Fibroblast of skin of right biceps (primary cell): ENCODE results near the gene C16orf86.
"Not testable (repeated sequence)": the region's sequence is repeated elsewhere in the genome, so short reads cannot be mapped to it uniquely, and the experiment has no call there.

ENCODE experiments used
- DNase-seq: peaks from one replicate; pipeline ENCODE4 v3.0.0-alpha.2; 2013

Gene C16orf86

GRCh38 chr16:67667817-67668494 lies 1.3 kb downstream of the C16orf86 start:
- peak; percentile 93 for DNase-seq

GRCh38 chr16:67668495-67669157 lies 2.0 kb downstream of the C16orf86 start:
- DNase-seq, result no peak

DNA sequence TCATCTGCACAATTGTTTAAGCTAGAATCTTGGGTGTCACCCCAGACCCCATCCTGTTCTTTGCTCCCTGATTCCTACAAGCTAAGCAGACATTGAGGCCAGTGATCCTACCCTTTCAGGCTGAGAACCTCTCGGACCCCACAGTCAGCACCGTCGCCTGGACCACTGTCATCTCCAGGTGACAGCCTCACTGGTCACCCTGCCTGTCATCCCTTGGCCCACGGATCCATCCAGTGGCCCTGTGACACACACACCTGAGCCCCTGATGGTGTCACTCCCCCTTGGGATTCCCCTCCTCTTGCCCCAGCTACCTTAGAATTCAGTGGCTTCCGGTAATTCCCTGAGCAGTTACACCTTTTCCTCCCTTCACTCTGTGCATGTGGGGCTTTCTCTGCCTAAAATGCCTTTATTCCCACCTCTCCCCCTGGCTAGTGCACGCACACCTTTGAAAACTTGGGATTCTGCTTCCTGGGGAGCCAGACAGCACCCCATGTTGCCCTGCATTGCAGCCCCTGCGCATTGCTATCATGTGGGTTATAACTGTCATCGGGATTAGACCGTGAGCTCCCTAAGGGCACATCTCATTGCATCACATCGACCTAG lies 3.0 kb downstream of the C16orf86 start:
- no peak for DNase-seq

GRCh38 chr16:67672306-67672705 lies 5.7 kb downstream of the C16orf86 start:
- DNase-seq, result no peak

- DNase-seq, result peak; percentile 52
These were observed 6.4 kb downstream of the C16orf86 start for GRCh38 chr16:67672739-67673662.

- DNase-seq, result no peak
These were observed 7.3 kb downstream of the C16orf86 start for GRCh38 chr16:67673712-67674580.

DNA sequence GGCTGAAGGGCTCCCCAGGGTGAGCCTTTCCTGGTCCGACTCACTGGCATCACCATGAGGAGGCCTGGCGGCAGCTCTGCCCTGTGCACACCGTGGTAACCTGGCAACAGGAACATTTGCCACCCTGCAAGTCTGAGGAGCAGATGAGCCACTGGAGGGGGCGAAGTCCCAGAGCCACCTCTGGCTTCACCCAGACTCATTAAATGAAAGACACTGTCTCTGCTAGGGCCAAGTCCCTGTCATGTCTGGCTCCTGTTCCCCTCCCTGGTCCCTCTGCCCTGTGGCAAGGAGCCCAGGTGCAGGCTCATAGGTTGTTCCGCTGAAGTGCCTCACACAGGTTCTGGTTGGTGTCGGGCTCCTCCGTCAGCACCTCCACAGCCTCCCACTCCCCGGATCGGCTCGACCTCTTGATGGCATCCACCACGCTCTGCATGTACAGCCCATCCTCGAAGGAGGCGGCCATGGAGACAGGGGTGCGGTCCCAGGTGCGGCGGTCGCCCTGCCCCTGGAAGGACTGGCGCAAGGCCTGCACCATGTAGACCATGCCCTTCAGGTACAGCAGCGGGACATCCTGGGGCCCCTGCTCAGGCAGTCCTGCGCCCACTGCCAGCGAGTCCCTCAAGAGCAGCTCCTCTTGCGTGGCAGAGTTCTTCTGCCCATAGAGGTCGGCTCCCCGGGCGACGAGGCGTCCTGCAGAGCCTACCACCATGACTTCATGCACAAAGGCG lies 8.4 kb downstream of the C16orf86 start:
- DNase-seq, result no peak

DNA sequence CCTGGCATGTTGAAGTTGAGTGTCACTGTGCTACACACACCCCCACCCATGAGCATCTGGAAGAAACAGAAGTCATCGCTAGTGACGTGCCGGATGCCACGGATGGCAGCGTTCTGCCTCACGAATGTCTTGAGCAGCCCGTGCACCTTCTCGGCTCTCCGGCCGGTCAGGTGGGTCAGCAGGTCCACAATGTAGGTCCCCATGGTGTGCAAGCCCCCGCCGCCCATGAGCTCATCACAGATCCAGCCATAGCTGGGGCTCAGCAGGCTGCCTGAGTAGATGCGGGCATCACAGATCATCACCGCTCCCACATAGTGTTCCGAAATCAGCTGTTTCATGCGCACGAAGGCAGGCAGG lies 8.9 kb downstream of the C16orf86 start:
- DNase-seq, result no peak

DNA sequence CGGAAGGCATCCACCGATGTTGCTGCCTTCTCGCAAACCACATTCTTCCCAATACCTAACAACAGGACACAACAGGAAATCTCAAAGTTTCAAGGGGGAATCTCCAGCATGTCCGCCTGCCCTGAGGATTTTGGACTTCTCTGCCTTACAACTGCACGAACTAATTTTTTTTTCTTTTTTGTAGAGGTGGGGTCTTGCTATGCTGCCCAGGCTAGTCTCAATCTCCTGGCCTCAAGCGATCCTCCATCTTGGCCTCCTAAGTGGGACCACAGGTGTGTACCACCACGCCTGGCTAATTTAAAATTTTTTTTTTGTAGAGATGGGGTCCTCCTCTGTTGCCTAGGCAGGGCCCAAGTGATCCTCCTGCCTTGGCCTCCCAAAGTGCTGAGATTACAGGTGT lies 9.4 kb downstream of the C16orf86 start:
- no peak for DNase-seq

- DNase-seq, result no peak
These were observed 9.9 kb downstream of the C16orf86 start for GRCh38 chr16:67676516-67676915.

DNA sequence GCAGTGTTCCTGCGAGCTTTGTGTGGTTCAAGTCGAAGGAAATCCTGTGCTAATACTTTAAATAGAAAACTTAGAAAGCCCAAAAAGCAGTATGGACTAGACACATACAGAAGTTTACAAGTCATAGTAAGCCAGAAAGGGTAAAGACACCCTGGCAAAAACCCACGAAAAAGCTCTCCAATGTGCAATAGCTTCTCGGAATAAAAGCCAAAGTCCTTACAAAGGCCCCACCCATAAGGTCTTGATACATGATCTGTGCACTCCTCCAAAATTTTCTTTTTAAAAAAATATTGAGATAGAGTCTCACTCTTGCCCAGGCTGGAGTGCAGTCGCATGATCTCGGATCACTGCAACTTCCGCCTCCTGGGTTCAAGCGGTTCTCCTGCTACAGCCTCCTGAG lies 10.3 kb downstream of the C16orf86 start:
- no peak for DNase-seq

GRCh38 chr16:67677712-67678111 lies 11.1 kb downstream of the C16orf86 start:
- no peak for DNase-seq

- no peak for DNase-seq
These were observed 11.9 kb downstream of the C16orf86 start for GRCh38 chr16:67678354-67679023.

- DNase-seq, result no peak
These were observed 13.6 kb downstream of the C16orf86 start for GRCh38 chr16:67679935-67680897.

DNA sequence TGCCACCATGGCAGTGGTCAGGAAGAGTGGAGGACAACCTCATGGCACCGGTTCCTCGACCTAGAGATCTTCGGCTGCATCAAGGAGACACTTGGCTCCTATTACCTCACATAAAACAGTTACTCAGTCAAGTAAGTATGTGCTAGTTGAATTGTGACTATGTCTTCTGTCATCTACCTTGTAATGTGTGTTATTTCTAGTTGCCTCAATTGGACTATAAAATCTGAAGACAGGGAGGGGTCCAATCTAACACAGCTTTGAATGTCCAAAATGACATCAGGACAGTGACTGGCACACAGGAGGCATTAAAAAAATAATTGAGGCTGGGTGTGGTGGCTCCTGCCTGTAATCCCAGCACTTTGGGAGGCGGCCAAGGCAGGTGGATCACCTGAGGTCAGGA lies 17.2 kb downstream of the C16orf86 start:
- DNase-seq, result no peak

DNA sequence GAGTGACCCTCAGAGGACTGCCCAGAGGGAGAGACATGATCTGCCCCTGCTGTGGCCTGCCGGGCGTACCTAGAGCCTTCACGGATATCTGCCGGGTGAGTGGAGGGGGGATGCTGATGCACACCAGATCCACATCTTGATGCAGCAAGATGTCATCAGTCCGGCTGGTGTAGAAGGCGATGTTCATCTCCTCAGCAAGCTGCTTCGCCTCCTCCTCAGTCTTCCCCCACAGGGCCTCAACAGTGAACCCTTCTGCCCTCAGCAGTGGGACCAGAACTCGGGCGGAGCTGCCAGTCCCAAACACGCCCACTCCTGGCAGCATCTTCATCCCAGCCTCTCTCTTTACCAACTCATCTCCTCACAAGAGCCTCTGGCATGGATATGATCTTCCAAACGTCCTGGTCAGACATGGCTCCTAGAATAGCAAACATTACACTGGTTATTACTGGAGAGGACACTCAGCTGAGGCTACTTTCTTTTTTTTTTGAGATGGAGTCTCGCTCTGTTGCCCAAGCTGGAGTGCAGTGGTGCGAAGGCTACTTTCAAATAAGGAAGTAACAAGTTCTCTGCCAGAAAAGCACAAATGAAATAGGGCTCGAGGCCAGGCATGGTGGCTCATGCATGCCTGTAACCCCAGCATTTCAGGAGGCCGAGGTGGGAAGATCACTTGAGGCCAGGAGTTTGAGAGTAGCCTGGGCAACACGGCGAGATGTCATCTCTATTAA lies 18.9 kb downstream of the C16orf86 start:
- DNase-seq, result no peak

GRCh38 chr16:67693517-67694285 lies 27.1 kb downstream of the C16orf86 start:
- not testable (repeated sequence) for DNase-seq

- no peak for DNase-seq
These were observed 28.0 kb downstream of the C16orf86 start for GRCh38 chr16:67694611-67695010.
